HCT116 (cell line): ENCODE results near the gene CRTC1. TPM values are rescaled to one million over a fixed set of nuclear protein-coding genes. Genes with fewer than 3 reads are reported as not detected.

Experiments used
- ATAC-seq: fragments of 200-7000 bp; cut with Tn5 transposase; 2 replicates; pipeline ENCODE4 v1.9.1; 2020; ENCODE audit warnings: mild to moderate bottlenecking, moderate library complexity
- BruUV-seq: library from RNA; stranded (reverse); fragments of 400-500 nt; replicated peaks from 2 replicates; lab custom pipeline; 2021; lab: Mats Ljungman, UMichigan
- CTCF ChIA-PET: fragments of 300-600 bp; sonication (Branson Sonifier 250); formaldehyde crosslinking; loops from one replicate; lab custom pipeline; 2021; ENCODE audit warnings: antibody characterized with exemption; lab: Charles Lee
- POLR2A ChIA-PET: fragments of 300-600, 350-600 bp; sonication (Branson Sonifier 250); formaldehyde crosslinking; loops from one replicate; lab custom pipeline; 2021; ENCODE audit warnings: antibody characterized with exemption; lab: Charles Lee
- RAD21 ChIA-PET, 2 experiments: fragments of 300-600 bp; sonication (Branson Sonifier 250); formaldehyde crosslinking; loops; one replicate each; lab custom pipeline; 2023; ENCODE audit warnings: low total read pairs in 2 of 2; ENCODE audit not compliant: uncharacterized antibody in 2 of 2, unreplicated experiment in 2 of 2, low non-redundant PET in 1 of 2; lab: Charles Lee
- DNase-seq: peaks from one replicate; pipeline ENCODE4 v3.0.0-alpha.2; 2010; ENCODE audit warnings: low read depth, low spot score
- H2AFZ ChIP-seq: fragments of 200-600 bp; shearing (Covaris generic), sonication (generic); 2 replicates; pipeline ENCODE4 v1.6.1; 2017; ENCODE audit warnings: low read depth, mixed run types, mixed read lengths, antibody characterized with exemption, low read length; ENCODE audit not compliant: poor library complexity, severe bottlenecking
- H3K27ac ChIP-seq: 2 replicates; pipeline ENCODE4 v1.5.1; 2012; ENCODE audit warnings: low read depth, low read length
- H3K27me3 ChIP-seq: fragments of 200-600 bp; sonication (generic); 2 replicates; pipeline ENCODE4 v1.6.1; 2016; ENCODE audit warnings: mixed run types, low read length, mixed read lengths; ENCODE audit not compliant: insufficient read depth
- H3K36me3 ChIP-seq, 2 experiments: fragments of 200-500 bp in 1 of 2; fragments of 200-600 bp in 1 of 2; sonication (Bioruptor generic) in 1 of 2; sonication (generic) in 1 of 2; 2 replicates each; pipeline versions ENCODE4 v1.5.1 to v1.6.1; 2014 to 2016; ENCODE audit warnings: low read length in 2 of 2, inconsistent platforms in 1 of 2, mixed read lengths in 1 of 2, mixed run types in 1 of 2; ENCODE audit not compliant: insufficient read depth in 2 of 2, control insufficient read depth in 1 of 2
- H3K4me1 ChIP-seq, 2 experiments: fragments of 200-600 bp in 1 of 2; sonication (generic) in 1 of 2; 2 replicates each; pipeline versions ENCODE4 v1.5.1 to v1.6.1; 2012 to 2017; ENCODE audit warnings: low read length in 2 of 2, inconsistent platforms in 1 of 2, mild to moderate bottlenecking in 1 of 2, mixed read lengths in 1 of 2, mixed run types in 1 of 2, moderate library complexity in 1 of 2; ENCODE audit not compliant: insufficient read depth in 2 of 2, control insufficient read depth in 1 of 2
- H3K4me2 ChIP-seq: fragments of 200-600 bp; sonication (generic); 2 replicates; pipeline ENCODE4 v1.6.1; 2017; ENCODE audit warnings: mixed run types, low read length, mixed read lengths
- H3K4me3 ChIP-seq, 2 experiments: fragments of 200-600 bp in 1 of 2; sonication (generic) in 1 of 2; replicated peaks in 1 of 2; 2 replicates each; pipeline ENCODE4 v1.5.1; 2011 to 2016; ENCODE audit warnings: low read length in 2 of 2, control low read depth in 1 of 2, low read depth in 1 of 2, mild to moderate bottlenecking in 1 of 2, mixed read lengths in 1 of 2, mixed run types in 1 of 2
- H3K79me2 ChIP-seq: fragments of 200-600 bp; sonication (generic); 2 replicates; pipeline ENCODE4 v1.6.1; 2017; ENCODE audit warnings: mild to moderate bottlenecking, mixed run types, low read length, moderate library complexity, mixed read lengths; ENCODE audit not compliant: insufficient read depth
- H3K9ac ChIP-seq: fragments of 200-600 bp; sonication (generic); 2 replicates; pipeline ENCODE4 v1.6.1; 2016; ENCODE audit warnings: low read length, mixed read lengths
- H3K9me2 ChIP-seq: fragments of 200-600 bp; sonication (generic), shearing (Covaris generic); 2 replicates; pipeline ENCODE4 v1.6.1; 2017; ENCODE audit warnings: mixed run types, mild to moderate bottlenecking, moderate library complexity; ENCODE audit not compliant: insufficient read depth
- H3K9me3 ChIP-seq, 2 experiments: fragments of 200-500 bp in 1 of 2; fragments of 200-600 bp in 1 of 2; sonication (Bioruptor generic) in 1 of 2; sonication (generic) in 1 of 2; 2 replicates each; pipeline ENCODE4 v1.6.1; 2014 to 2017; ENCODE audit warnings: low read length in 2 of 2, mixed read lengths in 2 of 2, inconsistent platforms in 1 of 2, low read depth in 1 of 2, mild to moderate bottlenecking in 1 of 2, mixed run types in 1 of 2, moderate library complexity in 1 of 2; ENCODE audit not compliant: control insufficient read depth in 1 of 2, insufficient read depth in 1 of 2
- H4K20me1 ChIP-seq: fragments of 200-600 bp; sonication (generic), shearing (Covaris generic); 2 replicates; pipeline ENCODE4 v1.6.1; 2017; ENCODE audit warnings: mixed run types, mild to moderate bottlenecking, moderate library complexity; ENCODE audit not compliant: insufficient read depth
- CBX3 ChIP-seq: IDR thresholded peaks from 2 replicates; pipeline ENCODE4 v1.6.1; 2012; ENCODE audit warnings: low read depth
- CEBPB ChIP-seq: IDR thresholded peaks from 2 replicates; pipeline ENCODE4 v1.6.1; 2012; ENCODE audit warnings: low read depth
- ELF1 ChIP-seq: IDR thresholded peaks from 2 replicates; pipeline ENCODE4 v1.6.1; 2012; ENCODE audit warnings: low read depth, borderline replicate concordance
- EZH2 ChIP-seq: fragments of 200-600 bp; sonication (generic); IDR thresholded peaks from 2 replicates; pipeline ENCODE4 v1.6.1; 2017; ENCODE audit warnings: antibody characterized with exemption, mixed run types
- EZH2phosphoT487 ChIP-seq: fragments of 200-600 bp; IDR thresholded peaks from 2 replicates; pipeline ENCODE4 v1.6.1; 2018; ENCODE audit warnings: antibody characterized with exemption, borderline replicate concordance
- FOSL1 ChIP-seq: IDR thresholded peaks from 2 replicates; pipeline ENCODE4 v1.6.1; 2012; ENCODE audit warnings: low read depth
- JUND ChIP-seq: IDR thresholded peaks from 2 replicates; pipeline ENCODE4 v1.6.1; 2012
- POLR2A ChIP-seq: IDR thresholded peaks from 2 replicates; pipeline ENCODE4 v1.7.0; 2011; ENCODE audit warnings: borderline replicate concordance; ENCODE audit not compliant: insufficient read depth, insufficient read length; ENCODE audit errors: extremely low read depth
- POLR2AphosphoS5 ChIP-seq: IDR thresholded peaks from 2 replicates; pipeline ENCODE4 v1.6.1; 2011; ENCODE audit warnings: mild to moderate bottlenecking, low read depth, low read length, moderate library complexity
- RAD21 ChIP-seq: IDR thresholded peaks from 2 replicates; pipeline ENCODE4 v1.6.1; 2012; ENCODE audit warnings: low read depth, mild to moderate bottlenecking
- SIN3A ChIP-seq: IDR thresholded peaks from 2 replicates; pipeline ENCODE4 v1.6.1; 2012; ENCODE audit warnings: low read depth
- SP1 ChIP-seq: IDR thresholded peaks from 2 replicates; pipeline ENCODE4 v1.6.1; 2012; ENCODE audit warnings: low read depth
- SRF ChIP-seq: IDR thresholded peaks from 2 replicates; pipeline ENCODE4 v1.6.1; 2012; ENCODE audit warnings: low read depth
- TCF7L2 ChIP-seq: IDR thresholded peaks from 2 replicates; pipeline ENCODE4 v1.7.0; 2011; ENCODE audit warnings: borderline replicate concordance, inconsistent platforms; ENCODE audit not compliant: insufficient read depth, insufficient read length; ENCODE audit errors: extremely low read depth
- ZBTB33 ChIP-seq: IDR thresholded peaks from 2 replicates; pipeline ENCODE4 v1.6.1; 2011; ENCODE audit warnings: mild to moderate bottlenecking, low read length, moderate library complexity; ENCODE audit not compliant: insufficient replicate concordance; ENCODE audit errors: extremely low read depth
- ZFX ChIP-seq: fragments of 450-650 bp; IDR thresholded peaks from 2 replicates; pipeline ENCODE4 v1.6.1; 2017
- ZNF274 ChIP-seq: fragments of 200-500 bp; sonication (Bioruptor generic); IDR thresholded peaks from 2 replicates; pipeline ENCODE4 v1.6.1; 2014; ENCODE audit warnings: mild to moderate bottlenecking, low read depth, low read length, inconsistent platforms
- intact Hi-C: fragments of 100-400 bp; cut with micrococcal nuclease; formaldehyde crosslinking; loops from 2 replicates; pipeline ENCODE4 v1.10.0; 2022
- total RNA-seq: library from RNA; stranded (reverse); gene quantifications from one replicate; pipeline ENCODE4 v1.2.1, GENCODE V29; 2021; ENCODE audit not compliant: unreplicated experiment
- TF ChIP-seq, protein P1 (sequence below): IDR thresholded peaks from 2 replicates; pipeline ENCODE4 v1.6.1; 2012
- TF ChIP-seq, protein P2 (sequence below), 3 experiments: fragments of 200-600 bp in 1 of 3; sonication (generic) in 1 of 3; IDR thresholded peaks in 2 of 3; conservative IDR thresholded peaks in 1 of 3; 2 replicates each; pipeline ENCODE4 v1.5.1; 2012 to 2017; ENCODE audit warnings: low read depth in 2 of 3, low read length in 2 of 3, antibody characterized with exemption in 1 of 3, borderline replicate concordance in 1 of 3, control low read depth in 1 of 3, mild to moderate bottlenecking in 1 of 3, mixed read lengths in 1 of 3, mixed run types in 1 of 3, moderate library complexity in 1 of 3; ENCODE audit not compliant: insufficient read depth in 1 of 3
- TF ChIP-seq, protein P3 (sequence below): IDR thresholded peaks from 2 replicates; pipeline ENCODE4 v1.6.1; 2012; ENCODE audit warnings: low read depth

CRTC1 gene
- total RNA-seq, 1 experiment from 2014 or later = 14.9 TPM

DNA sequence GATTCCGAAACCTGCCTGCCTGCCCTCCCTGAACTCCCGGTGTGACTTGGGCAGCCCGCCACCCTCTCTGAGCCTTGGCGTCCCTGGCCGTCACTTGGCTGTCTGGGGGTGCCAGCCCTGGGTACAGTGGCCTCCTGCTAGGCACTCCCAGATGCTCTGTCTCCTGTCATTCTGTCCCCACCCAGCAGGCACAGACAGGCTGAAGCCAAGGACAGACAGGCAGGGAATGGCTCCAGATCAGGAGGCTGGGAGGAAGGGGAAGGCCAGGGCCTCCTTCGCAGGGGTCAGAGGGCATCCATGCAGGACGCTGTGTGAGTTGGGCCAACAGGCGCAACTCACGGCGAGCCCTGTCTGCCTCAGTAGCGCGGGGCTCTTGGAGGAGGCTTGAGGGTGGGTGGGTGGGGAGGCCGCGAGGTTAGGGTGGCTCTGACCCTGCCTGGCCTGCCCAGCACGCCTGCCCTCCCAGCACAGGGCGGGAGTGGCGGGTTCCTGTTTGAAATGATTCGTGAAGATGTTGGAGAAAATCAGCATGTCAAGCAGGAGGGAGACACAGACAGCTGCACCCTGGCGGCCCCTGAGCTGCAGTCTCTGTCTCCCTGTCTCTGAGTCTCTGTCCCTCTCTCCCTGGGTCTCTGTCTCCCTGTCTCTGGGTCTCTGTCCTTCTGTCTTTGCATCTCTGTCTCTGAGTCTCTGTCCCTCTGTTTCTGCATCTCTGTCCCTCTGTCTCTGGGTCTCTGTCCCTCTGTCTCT is 27.0 kb upstream of the CRTC1 start:
- intact Hi-C loops = no loop called here
- no peaks in the 10 kb centered on the region for H3K9me3 ChIP-seq
- H3K9me2 ChIP-seq = no peaks in the 10 kb centered on the region
- ChIA-PET RAD21 (no interaction called here), CTCF (no interaction called here)
- H3K9ac ChIP-seq = no peak overlapping the region
- no peaks in the 10 kb centered on the region for H4K20me1 ChIP-seq
- no peaks in the 10 kb centered on the region for H3K27me3 ChIP-seq
- H3K4me2 ChIP-seq = no peak overlapping the region
- DNase-seq (no peak), ATAC-seq (no peak)
- TF ChIP-seq, protein P1, sequence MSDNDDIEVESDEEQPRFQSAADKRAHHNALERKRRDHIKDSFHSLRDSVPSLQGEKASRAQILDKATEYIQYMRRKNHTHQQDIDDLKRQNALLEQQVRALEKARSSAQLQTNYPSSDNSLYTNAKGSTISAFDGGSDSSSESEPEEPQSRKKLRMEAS = no peak
- TF ChIP-seq CEBPB = no peak
- no peak for TF ChIP-seq SIN3A
- no peak for TF ChIP-seq JUND
- TF ChIP-seq ELF1 = no peak
- TF ChIP-seq SRF = no peak
- no peak for TF ChIP-seq SP1
- no peak for TF ChIP-seq ZFX
- TF ChIP-seq, protein P2, sequence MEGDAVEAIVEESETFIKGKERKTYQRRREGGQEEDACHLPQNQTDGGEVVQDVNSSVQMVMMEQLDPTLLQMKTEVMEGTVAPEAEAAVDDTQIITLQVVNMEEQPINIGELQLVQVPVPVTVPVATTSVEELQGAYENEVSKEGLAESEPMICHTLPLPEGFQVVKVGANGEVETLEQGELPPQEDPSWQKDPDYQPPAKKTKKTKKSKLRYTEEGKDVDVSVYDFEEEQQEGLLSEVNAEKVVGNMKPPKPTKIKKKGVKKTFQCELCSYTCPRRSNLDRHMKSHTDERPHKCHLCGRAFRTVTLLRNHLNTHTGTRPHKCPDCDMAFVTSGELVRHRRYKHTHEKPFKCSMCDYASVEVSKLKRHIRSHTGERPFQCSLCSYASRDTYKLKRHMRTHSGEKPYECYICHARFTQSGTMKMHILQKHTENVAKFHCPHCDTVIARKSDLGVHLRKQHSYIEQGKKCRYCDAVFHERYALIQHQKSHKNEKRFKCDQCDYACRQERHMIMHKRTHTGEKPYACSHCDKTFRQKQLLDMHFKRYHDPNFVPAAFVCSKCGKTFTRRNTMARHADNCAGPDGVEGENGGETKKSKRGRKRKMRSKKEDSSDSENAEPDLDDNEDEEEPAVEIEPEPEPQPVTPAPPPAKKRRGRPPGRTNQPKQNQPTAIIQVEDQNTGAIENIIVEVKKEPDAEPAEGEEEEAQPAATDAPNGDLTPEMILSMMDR (IDR thresholded peaks at IDR 0.05 in 2 of 3, conservative IDR thresholded peaks at IDR 0.05 in 1 of 3; ENCODE audit: borderline replicate concordance in 1 of 3, insufficient read depth in 1 of 3, low read depth in 2 of 3, low read length in 2 of 3) = no peak
- TF ChIP-seq ZBTB33 = no peak
- TF ChIP-seq EZH2phosphoT487 = no peak
- no peak for TF ChIP-seq FOSL1
- TF ChIP-seq, protein P3, sequence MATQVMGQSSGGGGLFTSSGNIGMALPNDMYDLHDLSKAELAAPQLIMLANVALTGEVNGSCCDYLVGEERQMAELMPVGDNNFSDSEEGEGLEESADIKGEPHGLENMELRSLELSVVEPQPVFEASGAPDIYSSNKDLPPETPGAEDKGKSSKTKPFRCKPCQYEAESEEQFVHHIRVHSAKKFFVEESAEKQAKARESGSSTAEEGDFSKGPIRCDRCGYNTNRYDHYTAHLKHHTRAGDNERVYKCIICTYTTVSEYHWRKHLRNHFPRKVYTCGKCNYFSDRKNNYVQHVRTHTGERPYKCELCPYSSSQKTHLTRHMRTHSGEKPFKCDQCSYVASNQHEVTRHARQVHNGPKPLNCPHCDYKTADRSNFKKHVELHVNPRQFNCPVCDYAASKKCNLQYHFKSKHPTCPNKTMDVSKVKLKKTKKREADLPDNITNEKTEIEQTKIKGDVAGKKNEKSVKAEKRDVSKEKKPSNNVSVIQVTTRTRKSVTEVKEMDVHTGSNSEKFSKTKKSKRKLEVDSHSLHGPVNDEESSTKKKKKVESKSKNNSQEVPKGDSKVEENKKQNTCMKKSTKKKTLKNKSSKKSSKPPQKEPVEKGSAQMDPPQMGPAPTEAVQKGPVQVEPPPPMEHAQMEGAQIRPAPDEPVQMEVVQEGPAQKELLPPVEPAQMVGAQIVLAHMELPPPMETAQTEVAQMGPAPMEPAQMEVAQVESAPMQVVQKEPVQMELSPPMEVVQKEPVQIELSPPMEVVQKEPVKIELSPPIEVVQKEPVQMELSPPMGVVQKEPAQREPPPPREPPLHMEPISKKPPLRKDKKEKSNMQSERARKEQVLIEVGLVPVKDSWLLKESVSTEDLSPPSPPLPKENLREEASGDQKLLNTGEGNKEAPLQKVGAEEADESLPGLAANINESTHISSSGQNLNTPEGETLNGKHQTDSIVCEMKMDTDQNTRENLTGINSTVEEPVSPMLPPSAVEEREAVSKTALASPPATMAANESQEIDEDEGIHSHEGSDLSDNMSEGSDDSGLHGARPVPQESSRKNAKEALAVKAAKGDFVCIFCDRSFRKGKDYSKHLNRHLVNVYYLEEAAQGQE = no peak
- no peak for TF ChIP-seq ZNF274
- no peak for TF ChIP-seq POLR2A
- TF ChIP-seq CBX3 = no peak
- TF ChIP-seq POLR2AphosphoS5 = no peak
- no peak for TF ChIP-seq TCF7L2
- TF ChIP-seq RAD21 = no peak
- no peak for TF ChIP-seq EZH2
- TF ChIP-seq, all 23 proteins: peak for 0
- peaks cover 8% of the 10 kb centered on the region; the same call in 1 of the 2 replicates for H3K79me2 ChIP-seq
- H3K27ac ChIP-seq = no peak overlapping the region
- H3K36me3 ChIP-seq = no peaks in the 10 kb centered on the region
- H2AFZ ChIP-seq = no peak overlapping the region
- H3K4me1 ChIP-seq = peaks cover 12 to 25% of the 10 kb centered on the region in 2 experiments
- POLR2A ChIA-PET = no interaction called here
- H3K4me3 ChIP-seq = no peak overlapping the region
- no TSS peak for BruUV-seq
